Lung (tissue), 12 donors: Measurements from ENCODE around the gene TMEM158. TPM values are rescaled to one million over a fixed set of nuclear protein-coding genes. Genes with fewer than 3 reads are reported as not detected.

ENCODE experiments used
- ATAC-seq: fragments of 200-7000 bp; cut with Tn5 transposase; one replicate; pipeline ENCODE4 v1.9.1; 2020; ENCODE audit warnings: moderate number of reproducible peaks; ENCODE audit not compliant: insufficient read depth, low FRiP score
- DNase-seq, 3 donors: peaks; one replicate each; pipeline ENCODE4 v3.0.0-alpha.2; 2013 to 2017
- H3K27ac ChIP-seq, 2 donors: one replicate each; pipeline ENCODE4 v1.5.1; 2013; ENCODE audit warnings: mild to moderate bottlenecking in 2 of 2, moderate library complexity in 2 of 2, control low read depth in 1 of 2, inconsistent platforms in 1 of 2, low read depth in 1 of 2, low read length in 1 of 2
- H3K27me3 ChIP-seq, 3 donors: one replicate each; pipeline ENCODE4 v1.5.1; 2013; ENCODE audit warnings: low read length in 2 of 3; ENCODE audit not compliant: control insufficient read depth in 3 of 3, insufficient read depth in 3 of 3
- H3K36me3 ChIP-seq, 4 donors: one replicate each; pipeline ENCODE4 v1.5.1; 2013; ENCODE audit warnings: low read length in 4 of 4, mild to moderate bottlenecking in 1 of 4, moderate library complexity in 1 of 4; ENCODE audit not compliant: control insufficient read depth in 4 of 4, insufficient read depth in 4 of 4
- H3K4me1 ChIP-seq, 5 donors: one replicate each; pipeline ENCODE4 v1.5.1; 2013; ENCODE audit warnings: low read length in 5 of 5, mild to moderate bottlenecking in 2 of 5, moderate library complexity in 1 of 5; ENCODE audit not compliant: control insufficient read depth in 5 of 5, insufficient read depth in 5 of 5
- H3K4me3 ChIP-seq: one replicate; pipeline ENCODE4 v1.5.1; 2013; ENCODE audit warnings: mild to moderate bottlenecking, control low read depth, moderate library complexity
- H3K9ac ChIP-seq, 2 donors: one replicate each; pipeline ENCODE4 v1.5.1; 2013; ENCODE audit warnings: low read length in 2 of 2, control low read depth in 1 of 2; ENCODE audit not compliant: insufficient read depth in 1 of 2
- H3K9me3 ChIP-seq, 4 donors: one replicate each; pipeline ENCODE4 v1.5.1; 2013; ENCODE audit warnings: low read length in 3 of 4, mild to moderate bottlenecking in 1 of 4, moderate library complexity in 1 of 4; ENCODE audit not compliant: control insufficient read depth in 4 of 4, insufficient read depth in 3 of 4
- CTCF ChIP-seq: IDR thresholded peaks from 2 replicates; pipeline ENCODE4 v1.5.1; 2012; ENCODE audit warnings: mild to moderate bottlenecking; ENCODE audit errors: control extremely low read depth, extremely low read depth
- WGBS, 2 donors: extraction: QIAGEN DNeasy Blood & Tissue Kit; methylation state at CpG; one replicate each; pipeline ENCODE4 v1.1.7; 2013; 5-methylcytosine and 5-hydroxymethylcytosine counted together
- polyA plus RNA-seq, 2 donors: library from polyadenylated mRNA; stranded (reverse); fragments of 200-250 nt; gene quantifications; one replicate each; pipeline ENCODE4 v1.2.1, GENCODE V29; 2013
- total RNA-seq, 2 donors: library from RNA; depleted of rRNA in 1 of 2; stranded (reverse); fragments of >200 nt in 1 of 2; gene quantifications; one replicate each; pipeline ENCODE4 v1.2.1, GENCODE V29; 2014 to 2021
- donor health status: control.
- donor health status: control.
- donor health status: Bipolar disorder and iron deficiency.
- donor health status: healthy.
- donor health status: DM: yes; HTN: yes; CAD: no.

Gene TMEM158
- total and polyA plus RNA-seq, 4 donors, result 1.1 to 3.4 (median 1.4) TPM

- H3K36me3 ChIP-seq, result no peaks in the 10 kb centered on the region
- no peak overlapping the region for H3K4me3 ChIP-seq
- 67 to 79% methylated on average over 4 of the region's 4 CpGs for WGBS, 2 donors
- H3K4me1 ChIP-seq, result peaks cover 0 to 19% (median 0%) of the 10 kb centered on the region in 5 donors
- H3K9me3 ChIP-seq, result peaks cover 0 to 2% (median 0%) of the 10 kb centered on the region in 4 donors
- no peak overlapping the region for H3K9ac ChIP-seq
- ATAC-seq (no peak), DNase-seq (no peak)
- H3K27me3 ChIP-seq, result no peaks in the 10 kb centered on the region
- H3K27ac ChIP-seq, result no peak overlapping the region
- TF ChIP-seq CTCF, result no peak
Observed at GRCh38 chr3:45215466-45215865, 10.6 kb downstream of the TMEM158 start.

DNA sequence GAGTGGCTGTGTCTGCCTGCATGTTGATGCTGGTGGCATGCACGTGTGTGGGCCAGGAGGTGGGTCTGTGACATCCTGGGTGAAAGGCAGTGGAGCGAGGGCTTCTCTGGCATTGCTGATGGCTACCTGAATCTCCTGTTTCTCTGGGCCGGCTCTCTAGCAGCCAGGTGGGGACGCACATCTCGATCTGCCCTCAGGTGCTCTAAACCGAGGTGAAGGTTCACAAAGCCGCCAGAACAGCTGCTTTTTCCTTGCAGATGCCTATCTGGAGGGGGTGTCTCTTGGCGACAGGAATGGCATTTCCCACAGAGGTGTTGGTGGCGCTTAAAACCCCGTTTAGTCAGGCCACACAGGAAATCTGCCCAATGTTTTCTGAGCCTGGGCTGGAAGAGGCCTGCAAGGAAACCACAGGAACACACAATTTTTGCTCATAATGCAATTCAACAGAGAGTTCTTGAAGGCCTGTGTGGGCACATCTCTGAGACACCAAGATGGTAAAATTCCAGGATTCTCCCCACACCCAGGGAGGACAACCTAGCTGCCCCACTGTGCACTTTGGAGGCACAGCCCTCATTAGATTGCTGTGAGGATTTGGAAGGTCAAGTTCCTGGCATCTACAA lies 11.9 kb downstream of the TMEM158 start:
- no peak overlapping the region for H3K27ac ChIP-seq
- DNase-seq (no peak), ATAC-seq (no peak)
- H3K4me3 ChIP-seq, result no peak overlapping the region
- H3K9me3 ChIP-seq, result peaks cover 0 to 2% (median 0%) of the 10 kb centered on the region in 4 donors
- no peak overlapping the region for H3K9ac ChIP-seq
- H3K27me3 ChIP-seq, result no peaks in the 10 kb centered on the region
- WGBS, 2 donors, result 37 to 67% methylated on average over 10 of the region's 10 CpGs
- peaks cover 0 to 20% (median 0%) of the 10 kb centered on the region in 5 donors for H3K4me1 ChIP-seq
- TF ChIP-seq CTCF, result no peak
- H3K36me3 ChIP-seq, result no peaks in the 10 kb centered on the region

DNA sequence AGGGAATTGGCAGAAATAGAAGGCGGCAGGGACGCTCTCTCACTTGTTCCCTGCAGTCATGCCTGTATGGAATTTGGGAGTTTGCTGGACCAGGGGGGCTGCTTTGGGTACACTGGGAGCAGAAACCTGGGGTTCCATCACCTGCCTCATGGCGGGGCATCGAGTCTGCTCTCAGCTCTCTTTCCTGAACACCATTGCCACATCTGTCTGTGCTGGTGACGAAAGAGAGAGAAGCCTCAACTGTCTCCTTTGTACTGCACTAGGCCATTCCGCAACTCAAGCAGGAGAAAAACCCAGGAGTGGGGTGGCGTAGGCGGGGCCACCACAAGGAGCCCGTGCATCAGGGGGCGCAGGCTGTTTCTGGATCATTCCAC lies 14.0 kb downstream of the TMEM158 start:
- H3K27ac ChIP-seq, result no peak overlapping the region
- TF ChIP-seq CTCF, result no peak
- ATAC-seq, result no peak
- DNase-seq, result no peak
- no peaks in the 10 kb centered on the region for H3K9me3 ChIP-seq
- 43 to 78% methylated on average over 10 of the region's 10 CpGs for WGBS, 2 donors
- no peak overlapping the region for H3K4me3 ChIP-seq
- no peak overlapping the region for H3K9ac ChIP-seq
- H3K27me3 ChIP-seq, result no peaks in the 10 kb centered on the region
- H3K36me3 ChIP-seq, result no peaks in the 10 kb centered on the region
- peaks cover 0 to 20% (median 0%) of the 10 kb centered on the region in 5 donors for H3K4me1 ChIP-seq
